Activated T-cell treated with anti-CD3 and anti-CD28 coated beads for 24 hours (primary cell): Measurements from ENCODE around the gene RNF43.

Experiments
- DNase-seq: peaks from one replicate; pipeline ENCODE4 v3.0.0-alpha.2; 2020; ENCODE audit warnings: low read depth

Gene RNF43

GRCh38 chr17:58381124-58382035 is 36.0 kb downstream of the RNF43 start:
- no peak for DNase-seq

GRCh38 chr17:58380207-58381123 is 36.9 kb downstream of the RNF43 start:
- no peak for DNase-seq

DNA sequence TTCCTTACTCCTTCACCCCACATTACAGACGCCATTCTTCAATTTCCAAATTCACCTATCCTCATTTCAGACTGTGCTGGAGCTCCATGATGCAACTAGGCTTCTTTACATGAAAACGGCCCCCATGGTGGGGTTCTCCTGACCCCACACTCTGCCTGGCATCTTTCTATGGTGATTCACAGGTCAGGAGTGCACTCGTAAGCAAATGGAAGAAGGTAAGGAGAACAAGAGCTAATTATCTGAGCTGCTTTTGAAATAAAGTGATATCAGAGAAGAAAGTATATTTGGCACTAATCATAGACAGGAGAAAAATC is 37.9 kb downstream of the RNF43 start:
- DNase-seq = no peak

DNA sequence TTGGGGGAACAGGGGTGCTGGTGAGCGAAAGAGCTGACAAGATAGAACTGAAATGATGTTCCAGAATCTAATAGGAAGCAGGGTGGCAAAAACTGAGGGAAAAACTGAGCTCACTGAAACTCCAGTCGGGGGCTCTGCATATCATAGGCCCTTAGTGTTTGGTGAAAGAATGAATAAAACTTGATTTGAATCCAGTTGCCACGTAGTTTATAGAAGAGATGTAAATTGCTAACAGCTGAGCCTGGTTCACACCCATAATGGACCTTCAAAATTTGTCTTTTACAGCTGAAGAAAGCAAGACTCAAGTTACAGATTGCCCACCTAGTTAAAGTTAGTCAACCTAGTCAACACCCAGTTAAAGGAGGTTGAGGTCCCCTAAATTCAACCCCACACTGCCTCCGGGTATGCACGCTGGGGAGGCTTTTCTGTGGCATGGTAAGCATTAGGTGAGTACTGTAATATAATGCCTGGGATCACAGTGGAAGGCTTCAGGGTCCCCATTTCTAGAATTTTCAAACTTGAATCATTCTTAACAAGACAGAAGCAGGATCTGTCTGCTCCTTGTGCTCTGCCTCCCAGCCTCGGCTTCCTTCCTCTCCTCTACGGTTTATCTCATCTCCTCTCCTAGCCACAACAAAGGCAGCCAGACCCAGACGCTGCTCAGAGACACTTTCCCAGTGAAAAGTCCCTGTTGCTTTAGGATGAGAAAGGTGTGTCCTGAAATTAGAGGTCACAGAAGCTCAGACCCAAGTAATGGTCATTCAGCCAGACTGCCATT is 38.4 kb downstream of the RNF43 start:
- no peak for DNase-seq

GRCh38 chr17:58377661-58378060 is 39.7 kb downstream of the RNF43 start:
- DNase-seq = no peak

GRCh38 chr17:58377093-58377601 is 40.2 kb downstream of the RNF43 start:
- DNase-seq = no peak

DNA sequence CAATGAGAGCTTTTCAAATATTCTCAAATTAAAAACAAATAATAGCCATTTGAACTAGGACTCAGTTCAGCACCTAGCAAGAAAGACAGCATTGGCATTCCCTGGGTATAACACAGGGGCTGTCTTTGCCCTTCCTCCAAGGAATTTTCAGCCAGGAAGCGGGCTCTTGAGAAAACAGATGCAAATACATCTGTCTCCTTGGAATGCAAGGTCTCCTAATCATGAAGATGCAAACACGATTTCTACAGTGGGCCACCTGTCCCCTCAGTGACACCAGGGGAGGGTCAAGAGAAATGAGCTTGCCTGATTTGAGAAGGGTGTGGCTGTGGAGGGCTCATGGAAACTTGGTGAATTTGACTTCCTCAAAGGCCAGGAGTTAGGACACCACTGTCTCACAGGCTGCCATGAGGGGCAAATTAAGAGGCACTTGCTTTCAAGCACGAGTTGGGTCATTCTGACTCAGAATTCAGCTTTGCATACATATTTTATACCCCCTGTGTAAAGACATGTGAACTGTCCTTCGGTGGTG is 40.8 kb downstream of the RNF43 start:
- DNase-seq = no peak

GRCh38 chr17:58375811-58376210 is 41.5 kb downstream of the RNF43 start:
- DNase-seq = no peak

GRCh38 chr17:58375256-58375655 is 42.1 kb downstream of the RNF43 start:
- DNase-seq = no peak

DNA sequence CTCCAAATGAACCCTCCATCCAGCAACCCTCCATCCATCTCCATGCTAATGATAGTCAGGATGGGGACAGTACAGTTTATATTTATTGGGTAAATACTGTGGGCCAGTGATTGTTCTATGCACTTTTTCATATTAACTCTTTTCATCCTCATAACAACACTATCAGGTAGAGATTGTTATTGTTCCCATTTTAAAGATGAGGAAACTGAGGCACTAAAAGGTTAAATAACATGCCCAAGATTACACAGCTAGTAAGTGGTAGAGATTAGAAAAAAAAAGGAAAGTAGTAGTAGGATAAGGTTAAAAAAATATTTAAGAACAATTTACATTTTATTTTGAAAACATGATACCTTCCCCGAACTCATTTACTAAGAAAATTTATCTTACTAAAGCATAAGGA is 43.4 kb downstream of the RNF43 start:
- no peak for DNase-seq

DNA sequence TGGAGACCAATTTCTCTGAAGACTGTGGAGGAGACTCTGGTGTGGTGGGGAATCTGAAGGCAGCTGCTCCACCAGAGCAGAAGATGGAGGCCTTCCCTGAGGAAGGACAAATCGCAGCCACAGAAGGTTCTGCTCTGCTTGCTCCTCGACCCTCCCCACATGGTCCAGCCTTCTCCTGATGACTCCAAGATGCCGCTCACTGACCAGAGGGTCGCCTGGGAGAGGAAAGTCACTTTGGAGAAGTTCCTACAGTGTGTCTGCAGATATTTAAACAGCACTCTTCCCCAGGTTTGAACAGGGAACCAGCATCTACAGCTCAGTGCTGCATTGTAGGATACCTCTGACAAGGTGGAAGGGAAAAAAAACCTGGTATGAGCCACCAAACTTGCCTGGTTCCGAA is 44.3 kb downstream of the RNF43 start:
- DNase-seq = no peak

DNA sequence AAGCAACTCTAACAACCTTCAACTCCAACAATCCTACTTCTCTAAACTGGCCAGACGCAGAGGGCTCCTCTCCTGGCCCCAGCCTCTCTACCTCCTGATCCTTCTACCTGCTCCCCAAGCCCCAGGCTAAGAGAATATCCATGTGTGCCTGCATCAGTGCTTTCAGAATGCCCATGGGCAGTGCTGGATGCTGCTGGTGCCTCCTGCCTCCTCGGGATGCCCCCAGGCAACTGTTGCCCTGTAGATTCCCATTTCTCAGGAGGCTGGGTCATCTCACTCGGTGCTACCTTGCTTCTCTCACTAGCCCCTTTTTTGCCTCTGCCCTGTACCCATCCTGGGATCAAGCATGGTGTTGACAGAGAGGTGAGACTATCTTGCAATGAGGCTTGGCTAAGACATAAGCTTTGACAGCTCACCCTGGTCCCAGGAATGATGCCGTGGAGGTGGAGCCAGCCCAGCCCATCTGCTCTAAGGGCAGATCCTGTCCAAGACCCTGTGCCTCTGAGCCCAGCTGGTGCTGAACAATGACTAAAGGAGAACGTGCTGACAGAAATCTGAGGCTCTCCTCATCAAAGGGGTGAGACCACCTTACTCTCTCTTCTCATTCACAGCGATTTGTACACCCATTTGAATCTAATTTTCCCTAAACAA is 45.9 kb downstream of the RNF43 start:
- DNase-seq = no peak

- DNase-seq = no peak
These were observed 46.6 kb downstream of the RNF43 start for GRCh38 chr17:58370716-58371115.

GRCh38 chr17:58370309-58370708 is 47.0 kb downstream of the RNF43 start:
- DNase-seq = no peak

DNA sequence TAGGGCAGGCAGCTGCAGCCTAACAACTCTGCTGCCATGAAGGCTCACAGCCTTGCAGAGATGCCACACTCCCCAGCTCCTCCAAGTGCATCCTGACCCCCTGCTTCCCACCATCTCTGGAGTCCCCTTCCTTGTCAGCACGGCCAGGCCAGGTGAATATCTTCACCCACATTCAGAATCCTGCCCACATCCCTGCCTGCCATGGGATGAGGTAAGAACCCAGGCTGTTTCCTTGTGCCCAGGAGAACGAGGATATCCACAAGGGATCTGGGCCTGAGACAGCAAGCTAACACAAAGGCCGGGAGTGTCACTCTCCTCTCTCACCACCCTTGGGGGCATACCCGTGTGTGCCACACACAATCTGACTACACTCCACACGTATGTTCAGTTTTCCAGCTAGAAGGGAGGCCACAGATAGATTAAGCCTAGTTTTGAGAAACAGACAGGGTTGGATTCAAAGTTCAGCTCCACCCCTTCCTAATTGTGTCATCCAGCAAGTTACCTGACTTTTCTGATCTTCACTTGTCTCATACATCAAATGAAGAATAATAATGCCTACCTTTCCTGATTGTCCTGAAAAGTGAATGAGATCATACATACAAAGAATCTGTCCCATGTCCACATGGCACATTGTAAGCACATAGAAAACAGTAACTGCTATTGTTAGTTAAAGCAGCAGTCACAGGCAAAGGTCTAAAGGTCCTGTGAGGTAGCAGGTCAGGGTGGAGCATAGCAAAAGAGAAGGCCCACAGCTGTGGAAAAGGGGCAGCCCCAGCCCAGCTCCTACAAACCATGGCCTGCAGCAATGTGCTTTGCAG is 47.9 kb downstream of the RNF43 start:
- no peak for DNase-seq

DNA sequence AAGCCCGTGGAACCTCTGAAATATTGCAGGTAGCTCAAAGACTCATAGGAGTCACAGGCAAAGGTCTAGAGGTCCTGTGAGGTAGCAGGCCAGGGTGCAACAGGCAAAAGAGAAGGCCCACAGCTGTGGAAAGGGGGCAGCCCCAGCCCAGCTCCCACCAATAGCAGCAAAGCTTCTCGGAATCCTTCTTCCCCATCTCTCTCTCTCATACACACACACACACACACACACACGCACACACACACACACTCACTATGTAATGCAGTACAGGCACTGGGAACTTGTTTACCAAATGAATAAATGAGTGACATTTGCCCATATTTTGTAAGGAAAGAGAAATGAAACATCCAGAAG is 48.5 kb downstream of the RNF43 start:
- no peak for DNase-seq
